ENCODE results near the gene OSM. TPM values are rescaled to one million over a fixed set of nuclear protein-coding genes. Genes with fewer than 3 reads are reported as not detected.

Gene OSM
- total RNA-seq, 1 experiment from 2014 or later: not detected

DNA sequence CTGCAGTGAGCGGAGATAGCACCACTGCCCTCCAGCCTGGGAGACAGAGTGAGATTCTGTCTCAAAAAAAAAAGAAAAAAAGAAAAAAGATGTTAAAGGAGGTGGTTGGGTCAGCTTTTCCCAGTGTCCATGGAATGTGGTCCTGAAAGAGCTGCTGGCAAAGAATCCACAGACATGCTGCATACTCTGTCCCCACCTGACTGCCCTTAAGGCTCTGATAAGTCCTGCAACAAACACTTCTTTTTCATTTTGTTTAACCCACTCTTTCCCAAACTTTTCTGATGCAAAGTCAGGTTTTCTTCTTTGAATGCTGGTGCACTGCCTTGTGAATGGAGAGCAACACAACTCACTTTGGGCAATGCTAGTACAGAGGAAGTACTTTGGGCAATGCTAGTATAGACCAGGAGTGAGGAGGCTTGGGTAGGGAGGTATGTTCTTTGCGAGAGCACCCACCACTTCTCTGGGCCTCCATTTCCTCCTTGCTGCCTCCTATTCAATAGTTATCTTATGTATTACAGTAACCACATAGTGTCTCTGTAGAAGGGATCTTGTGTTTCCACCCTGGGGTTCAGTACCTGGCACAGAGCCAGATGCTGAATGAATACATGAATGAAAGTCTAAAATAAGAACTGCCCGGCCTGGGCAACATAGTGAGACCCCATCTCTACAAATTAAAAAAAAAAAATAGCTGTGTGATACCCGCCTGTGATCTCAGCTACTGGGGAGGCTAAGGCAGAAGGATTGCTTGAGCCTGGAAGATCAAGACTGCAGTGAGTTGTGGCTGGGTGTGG, 39.0 kb downstream of the OSM start:
- POLR2A ChIA-PET: interaction anchor here (0.6 kb wide), 1 partner anchor 22 kb away, joined by 3 read pairs; no protein-coding TSS in a partner anchor

DNA sequence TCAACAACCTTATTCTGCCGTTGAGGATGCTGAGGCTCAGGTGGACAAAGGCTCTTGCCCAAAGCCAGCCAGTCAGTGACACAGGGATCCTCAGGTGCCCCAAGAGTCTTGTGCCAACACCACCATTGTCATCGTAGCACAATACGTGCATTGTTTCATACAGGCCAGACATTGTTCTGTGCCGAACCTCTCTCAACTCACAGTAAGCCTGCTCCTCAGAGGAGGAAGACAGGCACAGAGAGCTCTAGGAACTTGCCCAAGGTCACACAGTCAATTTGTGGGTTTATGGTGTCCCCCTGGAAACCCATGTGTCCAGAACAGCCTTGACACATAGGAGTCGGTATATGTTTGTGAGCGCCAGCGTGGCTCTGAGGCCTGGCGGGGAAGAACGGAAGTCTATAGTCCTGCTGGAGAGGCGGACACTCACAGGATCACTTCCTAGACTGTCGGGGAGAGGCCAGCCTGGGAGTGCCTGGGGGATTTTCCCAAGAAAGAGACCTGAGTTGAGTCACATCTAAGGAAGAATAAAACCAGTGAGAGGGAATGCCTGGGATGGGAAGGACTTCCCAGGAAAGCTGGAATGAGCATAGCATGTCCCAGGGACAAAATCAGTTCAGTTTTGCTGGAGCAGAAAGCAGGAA, 40.3 kb downstream of the OSM start:
- Histone ChIP-seq H3K36me3 (ENCODE audit: control insufficient read depth, insufficient read depth, low read length) (no peaks in the 10 kb centered on the region), H3K4me3 (ENCODE audit: low read depth in 2 of 2, low read length in 2 of 2) (no peak overlapping the region), H3K27me3 (ENCODE audit: control insufficient read depth, insufficient read depth, low read length) (no peaks in the 10 kb centered on the region), H3K27ac (ENCODE audit: low read length) (peak overlapping the region; percentile 89), H3K9me3 (ENCODE audit: control insufficient read depth, insufficient read depth, low read depth, low read length) (no peaks in the 10 kb centered on the region), H3K4me1 (ENCODE audit: control insufficient read depth, insufficient read depth, low read length) (peaks cover 45% of the 10 kb centered on the region)
- in situ Hi-C loops (cut with HindIII; ENCODE audit: low pct_unique_long_range_greater_than_20kb, low sequenced_read_pairs): no loop called here
- DNase-seq (ENCODE audit: low read depth, low spot score): no peak
- intact Hi-C loops (cut with micrococcal nuclease; ENCODE audit: unreplicated experiment): no loop called here
- ChIA-PET POLR2A (interaction anchor here (0.6 kb wide), 1 partner anchor 49 kb away, joined by 9 read pairs; no protein-coding TSS in a partner anchor), CTCF (no interaction called here)
- no TSS peak for BruUV-seq (replicated peaks)
- peak; percentile 8; the same call in 1 of the 2 replicates for ATAC-seq
- TF ChIP-seq POLR2AphosphoS5 (IDR thresholded peaks at IDR 0.05; ENCODE audit: low read depth, low read length) (no peak), TCF7L2 (IDR thresholded peaks at IDR 0.05; ENCODE audit: low read depth, low read length) (no peak), SIN3A (IDR thresholded peaks at IDR 0.05; ENCODE audit: borderline replicate concordance, insufficient read depth, low read depth, low read length) (no peak)
- TF ChIP-seq, protein P1, sequence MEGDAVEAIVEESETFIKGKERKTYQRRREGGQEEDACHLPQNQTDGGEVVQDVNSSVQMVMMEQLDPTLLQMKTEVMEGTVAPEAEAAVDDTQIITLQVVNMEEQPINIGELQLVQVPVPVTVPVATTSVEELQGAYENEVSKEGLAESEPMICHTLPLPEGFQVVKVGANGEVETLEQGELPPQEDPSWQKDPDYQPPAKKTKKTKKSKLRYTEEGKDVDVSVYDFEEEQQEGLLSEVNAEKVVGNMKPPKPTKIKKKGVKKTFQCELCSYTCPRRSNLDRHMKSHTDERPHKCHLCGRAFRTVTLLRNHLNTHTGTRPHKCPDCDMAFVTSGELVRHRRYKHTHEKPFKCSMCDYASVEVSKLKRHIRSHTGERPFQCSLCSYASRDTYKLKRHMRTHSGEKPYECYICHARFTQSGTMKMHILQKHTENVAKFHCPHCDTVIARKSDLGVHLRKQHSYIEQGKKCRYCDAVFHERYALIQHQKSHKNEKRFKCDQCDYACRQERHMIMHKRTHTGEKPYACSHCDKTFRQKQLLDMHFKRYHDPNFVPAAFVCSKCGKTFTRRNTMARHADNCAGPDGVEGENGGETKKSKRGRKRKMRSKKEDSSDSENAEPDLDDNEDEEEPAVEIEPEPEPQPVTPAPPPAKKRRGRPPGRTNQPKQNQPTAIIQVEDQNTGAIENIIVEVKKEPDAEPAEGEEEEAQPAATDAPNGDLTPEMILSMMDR (IDR thresholded peaks at IDR 0.05): no peak
- TF ChIP-seq, protein P2, sequence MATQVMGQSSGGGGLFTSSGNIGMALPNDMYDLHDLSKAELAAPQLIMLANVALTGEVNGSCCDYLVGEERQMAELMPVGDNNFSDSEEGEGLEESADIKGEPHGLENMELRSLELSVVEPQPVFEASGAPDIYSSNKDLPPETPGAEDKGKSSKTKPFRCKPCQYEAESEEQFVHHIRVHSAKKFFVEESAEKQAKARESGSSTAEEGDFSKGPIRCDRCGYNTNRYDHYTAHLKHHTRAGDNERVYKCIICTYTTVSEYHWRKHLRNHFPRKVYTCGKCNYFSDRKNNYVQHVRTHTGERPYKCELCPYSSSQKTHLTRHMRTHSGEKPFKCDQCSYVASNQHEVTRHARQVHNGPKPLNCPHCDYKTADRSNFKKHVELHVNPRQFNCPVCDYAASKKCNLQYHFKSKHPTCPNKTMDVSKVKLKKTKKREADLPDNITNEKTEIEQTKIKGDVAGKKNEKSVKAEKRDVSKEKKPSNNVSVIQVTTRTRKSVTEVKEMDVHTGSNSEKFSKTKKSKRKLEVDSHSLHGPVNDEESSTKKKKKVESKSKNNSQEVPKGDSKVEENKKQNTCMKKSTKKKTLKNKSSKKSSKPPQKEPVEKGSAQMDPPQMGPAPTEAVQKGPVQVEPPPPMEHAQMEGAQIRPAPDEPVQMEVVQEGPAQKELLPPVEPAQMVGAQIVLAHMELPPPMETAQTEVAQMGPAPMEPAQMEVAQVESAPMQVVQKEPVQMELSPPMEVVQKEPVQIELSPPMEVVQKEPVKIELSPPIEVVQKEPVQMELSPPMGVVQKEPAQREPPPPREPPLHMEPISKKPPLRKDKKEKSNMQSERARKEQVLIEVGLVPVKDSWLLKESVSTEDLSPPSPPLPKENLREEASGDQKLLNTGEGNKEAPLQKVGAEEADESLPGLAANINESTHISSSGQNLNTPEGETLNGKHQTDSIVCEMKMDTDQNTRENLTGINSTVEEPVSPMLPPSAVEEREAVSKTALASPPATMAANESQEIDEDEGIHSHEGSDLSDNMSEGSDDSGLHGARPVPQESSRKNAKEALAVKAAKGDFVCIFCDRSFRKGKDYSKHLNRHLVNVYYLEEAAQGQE (IDR thresholded peaks at IDR 0.05; ENCODE audit: insufficient read depth in 1 of 2, low read depth in 2 of 2, low read length in 1 of 2): no peak

More for the DNA sequence above, 39.0 kb downstream of the OSM start:
- DNase-seq (ENCODE audit: low read depth, low spot score) (no peak), ATAC-seq (no peak)
- TF ChIP-seq, protein P2 (IDR thresholded peaks at IDR 0.05; ENCODE audit: insufficient read depth in 1 of 2, low read depth in 2 of 2, low read length in 1 of 2): no peak
- intact Hi-C loops (cut with micrococcal nuclease; ENCODE audit: unreplicated experiment): no loop called here
- Histone ChIP-seq H3K9me3 (ENCODE audit: control insufficient read depth, insufficient read depth, low read depth, low read length) (no peaks in the 10 kb centered on the region), H3K36me3 (ENCODE audit: control insufficient read depth, insufficient read depth, low read length) (no peaks in the 10 kb centered on the region), H3K4me1 (ENCODE audit: control insufficient read depth, insufficient read depth, low read length) (peaks cover 44% of the 10 kb centered on the region), H3K4me3 (ENCODE audit: low read depth in 2 of 2, low read length in 2 of 2) (no peak overlapping the region), H3K27me3 (ENCODE audit: control insufficient read depth, insufficient read depth, low read length) (no peaks in the 10 kb centered on the region), H3K27ac (ENCODE audit: low read length) (peak overlapping the region; percentile 89)
- CTCF ChIA-PET: no interaction called here
- in situ Hi-C loops (cut with HindIII; ENCODE audit: low pct_unique_long_range_greater_than_20kb, low sequenced_read_pairs): no loop called here
- BruUV-seq (replicated peaks): no TSS peak
